ENCODE results near the gene RGL3. TPM values are rescaled to one million over a fixed set of nuclear protein-coding genes. Genes with fewer than 3 reads are reported as not detected.
A peak's percentile ranks its signal among the peaks of the same experiment; 100 is the strongest.
"Not testable (repeated sequence)": the region's sequence is repeated elsewhere in the genome, so short reads cannot be mapped to it uniquely, and the experiment has no call there.

Gene RGL3
- total and polyA plus RNA-seq, 2 experiments from 2014 or later: 0.54 to 1.4 TPM

DNA sequence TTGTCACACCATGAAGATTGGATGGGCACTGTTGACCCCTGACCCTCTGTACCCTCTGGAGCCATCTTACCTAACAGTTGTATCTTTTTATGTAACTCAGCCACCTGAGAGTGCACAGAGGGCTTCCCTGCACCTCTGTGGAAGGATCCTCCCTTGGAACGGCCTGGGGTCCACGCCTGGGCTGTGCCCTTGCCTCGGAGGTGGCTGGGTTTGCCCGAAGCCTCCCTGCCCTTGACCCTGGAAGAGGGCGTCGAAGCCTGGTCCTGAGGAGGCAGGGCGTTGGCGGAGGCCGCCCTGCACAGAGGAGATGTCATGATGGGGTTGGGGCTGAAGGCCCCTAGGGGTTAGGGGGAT lies 15.6 kb upstream of the RGL3 start:
- H3K9me2 ChIP-seq (ENCODE audit: insufficient read depth): no peaks in the 10 kb centered on the region
- peaks cover 8% of the 10 kb centered on the region for H3K4me1 ChIP-seq (ENCODE audit: insufficient read depth)
- H3K79me2 ChIP-seq (ENCODE audit: insufficient read depth): peaks cover 37% of the 10 kb centered on the region
- H3K27ac ChIP-seq: peak overlapping the region; percentile 64
- no peak for DNase-seq
- peak overlapping the region; percentile 100 for H2AFZ ChIP-seq
- H3K9me3 ChIP-seq (ENCODE audit: low read depth): no peaks in the 10 kb centered on the region
- H3K27me3 ChIP-seq (replicated peaks; ENCODE audit: insufficient read depth): no peaks in the 10 kb centered on the region
- WGBS, 2 experiments (ENCODE audit: low coverage in 1 of 2, low lambda C conversion rate in 2 of 2, missing lambda C conversion rate in 2 of 2): 7 to 13% methylated on average over 9 of the region's 9 CpGs
- no peaks in the 10 kb centered on the region for H3F3A ChIP-seq (ENCODE audit: insufficient read depth)
- TF ChIP-seq EZH2phosphoT487 (IDR thresholded peaks at IDR 0.05; ENCODE audit: insufficient read depth, low read depth): no peak
- no peak for TF ChIP-seq EZH2 (IDR thresholded peaks at IDR 0.05; ENCODE audit: insufficient read depth, poor library complexity, severe bottlenecking)
- H3K9ac ChIP-seq: peak overlapping the region; percentile 71
- in situ Hi-C loops (cut with MboI): no loop called here
- H3K4me3 ChIP-seq: peak overlapping the region; percentile 70
- H3K36me3 ChIP-seq (ENCODE audit: low read depth): peaks cover 21% of the 10 kb centered on the region
- H3K4me2 ChIP-seq (ENCODE audit: unreplicated experiment): peak overlapping the region; percentile 81
- H4K20me1 ChIP-seq (ENCODE audit: insufficient read depth): no peaks in the 10 kb centered on the region

- WGBS, 2 experiments (ENCODE audit: low coverage in 1 of 2, low lambda C conversion rate in 2 of 2, missing lambda C conversion rate in 2 of 2): 95 to 97% methylated on average over 3 of the region's 3 CpGs
- not testable (repeated sequence) for H4K20me1 ChIP-seq (ENCODE audit: insufficient read depth)
These were observed 14.4 kb upstream of the RGL3 start for GRCh38 chr19:11433526-11433925.

GRCh38 chr19:11426656-11427055 lies 7.5 kb upstream of the RGL3 start:
- H3K36me3 ChIP-seq (ENCODE audit: low read depth): no peaks in the 10 kb centered on the region
- H3K4me3 ChIP-seq: no peak overlapping the region
- H3K9ac ChIP-seq: no peak overlapping the region
- H3K4me1 ChIP-seq (ENCODE audit: insufficient read depth): no peaks in the 10 kb centered on the region
- H4K20me1 ChIP-seq (ENCODE audit: insufficient read depth): no peaks in the 10 kb centered on the region
- no peaks in the 10 kb centered on the region for H3K9me3 ChIP-seq (ENCODE audit: low read depth)
- DNase-seq: no peak
- 78 to 86% methylated on average over 18 to 19 of the region's 19 CpGs for WGBS, 2 experiments (ENCODE audit: low coverage in 1 of 2, low lambda C conversion rate in 2 of 2, missing lambda C conversion rate in 2 of 2)
- in situ Hi-C loops (cut with MboI): no loop called here
- no peak for TF ChIP-seq EZH2 (IDR thresholded peaks at IDR 0.05; ENCODE audit: insufficient read depth, poor library complexity, severe bottlenecking)
- TF ChIP-seq EZH2phosphoT487 (IDR thresholded peaks at IDR 0.05; ENCODE audit: insufficient read depth, low read depth): no peak
- H2AFZ ChIP-seq: no peak overlapping the region
- no peaks in the 10 kb centered on the region for H3F3A ChIP-seq (ENCODE audit: insufficient read depth)
- H3K9me2 ChIP-seq (ENCODE audit: insufficient read depth): no peaks in the 10 kb centered on the region
- H3K79me2 ChIP-seq (ENCODE audit: insufficient read depth): no peaks in the 10 kb centered on the region
- H3K27me3 ChIP-seq (replicated peaks; ENCODE audit: insufficient read depth): no peaks in the 10 kb centered on the region; the same call in 1 of the 2 replicates
- H3K4me2 ChIP-seq (ENCODE audit: unreplicated experiment): no peak overlapping the region
- no peak overlapping the region for H3K27ac ChIP-seq

More at GRCh38 chr19:11433526-11433925, 14.4 kb upstream of the RGL3 start:
- H3K27me3 ChIP-seq (replicated peaks; ENCODE audit: insufficient read depth); H2AFZ ChIP-seq; in situ Hi-C loops (cut with MboI); H3K4me1 ChIP-seq (ENCODE audit: insufficient read depth); H3K4me2 ChIP-seq (ENCODE audit: unreplicated experiment); H3K9ac ChIP-seq; DNase-seq; H3K9me2 ChIP-seq (ENCODE audit: insufficient read depth); H3K4me3 ChIP-seq; H3K9me3 ChIP-seq (ENCODE audit: low read depth); H3F3A ChIP-seq (ENCODE audit: insufficient read depth); H3K27ac ChIP-seq: not testable (repeated sequence)
- peaks cover 31% of the 10 kb centered on the region for H3K79me2 ChIP-seq (ENCODE audit: insufficient read depth)
- peaks cover 15% of the 10 kb centered on the region for H3K36me3 ChIP-seq (ENCODE audit: low read depth)

DNA sequence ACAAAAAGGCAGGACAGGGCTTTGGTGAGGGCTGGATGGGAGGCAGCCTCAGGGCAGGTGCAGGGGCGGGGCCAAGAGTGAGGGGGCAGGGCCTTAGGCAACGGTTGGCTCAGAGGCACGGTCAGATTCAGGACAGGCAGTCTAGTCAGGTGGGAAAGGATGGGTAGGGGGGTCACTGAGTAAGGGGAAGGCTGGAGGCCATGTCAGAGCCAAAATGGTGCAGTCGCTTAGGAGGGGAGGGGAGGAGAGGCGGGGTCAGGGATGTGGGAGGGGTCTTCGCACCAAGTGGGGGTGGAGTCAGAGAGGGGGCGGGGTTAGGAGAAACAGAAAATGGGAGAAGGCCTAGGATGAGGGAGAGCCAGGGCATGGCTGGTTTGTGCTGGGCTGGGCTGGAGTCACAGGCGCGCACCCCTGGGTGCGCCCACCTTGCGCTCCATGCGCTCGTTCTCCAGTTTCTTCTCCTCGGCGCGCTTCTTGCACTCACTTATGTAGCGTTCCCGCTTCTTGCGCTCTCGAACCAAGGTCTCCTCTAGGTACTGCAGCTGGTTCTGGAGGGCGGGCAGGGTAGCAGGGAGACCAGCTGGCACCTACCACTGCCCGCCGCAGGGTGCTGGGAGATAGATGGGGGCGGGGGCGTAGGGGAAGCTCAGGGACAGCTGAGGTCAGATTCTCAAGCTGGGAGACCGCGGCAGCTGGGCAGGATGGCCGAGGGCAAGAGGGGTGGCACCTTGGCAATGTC lies 6.8 kb upstream of the RGL3 start:
- no peak for DNase-seq
- no peak overlapping the region for H2AFZ ChIP-seq
- no peak overlapping the region for H3K4me2 ChIP-seq (ENCODE audit: unreplicated experiment)
- H3F3A ChIP-seq (ENCODE audit: insufficient read depth): no peaks in the 10 kb centered on the region
- H3K27me3 ChIP-seq (replicated peaks; ENCODE audit: insufficient read depth): no peaks in the 10 kb centered on the region; the same call in 1 of the 2 replicates
- WGBS, 2 experiments (ENCODE audit: low coverage in 1 of 2, low lambda C conversion rate in 2 of 2, missing lambda C conversion rate in 2 of 2): 79 to 83% methylated on average over 21 to 28 of the region's 28 CpGs
- no peaks in the 10 kb centered on the region for H4K20me1 ChIP-seq (ENCODE audit: insufficient read depth)
- H3K9me3 ChIP-seq (ENCODE audit: low read depth): no peaks in the 10 kb centered on the region
- TF ChIP-seq EZH2phosphoT487 (IDR thresholded peaks at IDR 0.05; ENCODE audit: insufficient read depth, low read depth) (no peak), EZH2 (IDR thresholded peaks at IDR 0.05; ENCODE audit: insufficient read depth, poor library complexity, severe bottlenecking) (no peak)
- no peak overlapping the region for H3K27ac ChIP-seq
- no peak overlapping the region for H3K9ac ChIP-seq
- no peak overlapping the region for H3K4me3 ChIP-seq
- no peaks in the 10 kb centered on the region for H3K36me3 ChIP-seq (ENCODE audit: low read depth)
- no peaks in the 10 kb centered on the region for H3K9me2 ChIP-seq (ENCODE audit: insufficient read depth)
- no peaks in the 10 kb centered on the region for H3K4me1 ChIP-seq (ENCODE audit: insufficient read depth)
- in situ Hi-C loops (cut with MboI): no loop called here
- no peaks in the 10 kb centered on the region for H3K79me2 ChIP-seq (ENCODE audit: insufficient read depth)
